A549 (cell line): ENCODE measurements around the gene GOLM1.

Experiments
- CHD2 ChIP-seq: fragments of 150-350 bp; IDR thresholded peaks from 2 replicates; pipeline ENCODE4 v1.6.1; 2014; ENCODE audit warnings: low read length; ENCODE audit not compliant: partially characterized antibody
- CHD4 ChIP-seq: fragments of 200-600 bp; sonication (generic); IDR thresholded peaks from 2 replicates; pipeline ENCODE4 v1.6.1; 2016; ENCODE audit warnings: antibody characterized with exemption, mild to moderate bottlenecking, borderline replicate concordance
- EHMT2 ChIP-seq: fragments of 200-600 bp; sonication (generic); IDR thresholded peaks from 2 replicates; pipeline ENCODE4 v1.6.1; 2016; ENCODE audit warnings: antibody characterized with exemption, low read depth, mild to moderate bottlenecking, moderate library complexity
- FOSL2 ChIP-seq, 2 experiments: fragments of 450-650 bp in 1 of 2; fragments of >200 bp in 1 of 2; sonication (Bioruptor Twin) in 1 of 2; formaldehyde crosslinking; IDR thresholded peaks; 2 replicates each; pipeline versions ENCODE4 v1.5.0 to v1.6.1; 2016 to 2020; ENCODE audit warnings: mild to moderate bottlenecking in 1 of 2, moderate library complexity in 1 of 2
- HOXA7 ChIP-seq: fragments of 250-450 bp; sonication (Bioruptor Pico); IDR thresholded peaks from 2 replicates; pipeline ENCODE4 v1.5.0; 2020; ENCODE audit warnings: mild to moderate bottlenecking, moderate library complexity
- KDM1A ChIP-seq: fragments of 200-600 bp; sonication (generic); IDR thresholded peaks from 2 replicates; pipeline ENCODE4 v1.6.1; 2016; ENCODE audit warnings: low read depth, mild to moderate bottlenecking
- MYC ChIP-seq: IDR thresholded peaks from 2 replicates; pipeline ENCODE4 v1.6.1; 2012; ENCODE audit warnings: mild to moderate bottlenecking, inconsistent platforms, low read length, improper control_type of control experiment, borderline replicate concordance
- POLR2A ChIP-seq: IDR thresholded peaks from 2 replicates; pipeline ENCODE4 v1.6.1; 2012; ENCODE audit warnings: mild to moderate bottlenecking, low read length
- SREBF2 ChIP-seq: fragments of 450-650 bp; IDR thresholded peaks from 2 replicates; pipeline ENCODE4 v1.6.1; 2014; ENCODE audit warnings: mild to moderate bottlenecking, moderate library complexity
- ZFP36 ChIP-seq: fragments of 450-650 bp; IDR thresholded peaks from 2 replicates; pipeline ENCODE4 v1.6.1; 2014; ENCODE audit warnings: borderline replicate concordance; ENCODE audit not compliant: partially characterized antibody
- ZNF302 ChIP-seq: fragments of 250-450 bp; sonication (Bioruptor Pico); IDR thresholded peaks from 2 replicates; pipeline ENCODE4 v1.9.0; 2021; ENCODE audit warnings: inconsistent platforms, mild to moderate bottlenecking, moderate library complexity
- TF ChIP-seq, protein P1 (sequence below): fragments of >200 bp; sonication (Bioruptor Twin); formaldehyde crosslinking; IDR thresholded peaks from 3 replicates; pipeline ENCODE4 v1.5.1; 2016
- TF ChIP-seq, protein P2 (sequence below): fragments of 450-650 bp; IDR thresholded peaks from 2 replicates; pipeline ENCODE4 v1.6.1; 2014; ENCODE audit warnings: antibody characterized with exemption

DNA sequence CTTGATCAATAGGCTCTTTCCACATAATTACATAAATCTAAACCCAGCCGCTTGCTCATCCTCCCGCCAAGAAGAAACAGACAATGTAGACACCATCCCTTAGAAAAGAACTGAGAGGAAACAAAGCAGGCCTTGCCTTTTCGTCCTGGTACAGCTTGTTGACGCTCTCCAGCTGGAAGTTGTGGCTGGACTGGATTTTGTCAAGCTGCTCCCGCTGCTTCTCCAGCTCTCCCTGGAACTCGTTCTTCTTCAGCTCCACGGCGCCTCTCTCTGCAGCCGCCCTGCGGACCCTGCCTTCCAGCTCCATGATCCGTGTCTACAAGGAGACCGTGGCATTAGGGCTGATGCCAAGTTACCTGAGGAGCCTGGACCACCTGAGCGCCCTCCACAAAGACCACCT lies 22.1 kb downstream of the GOLM1 start:
- no peak for TF ChIP-seq POLR2A
- TF ChIP-seq, protein P1, sequence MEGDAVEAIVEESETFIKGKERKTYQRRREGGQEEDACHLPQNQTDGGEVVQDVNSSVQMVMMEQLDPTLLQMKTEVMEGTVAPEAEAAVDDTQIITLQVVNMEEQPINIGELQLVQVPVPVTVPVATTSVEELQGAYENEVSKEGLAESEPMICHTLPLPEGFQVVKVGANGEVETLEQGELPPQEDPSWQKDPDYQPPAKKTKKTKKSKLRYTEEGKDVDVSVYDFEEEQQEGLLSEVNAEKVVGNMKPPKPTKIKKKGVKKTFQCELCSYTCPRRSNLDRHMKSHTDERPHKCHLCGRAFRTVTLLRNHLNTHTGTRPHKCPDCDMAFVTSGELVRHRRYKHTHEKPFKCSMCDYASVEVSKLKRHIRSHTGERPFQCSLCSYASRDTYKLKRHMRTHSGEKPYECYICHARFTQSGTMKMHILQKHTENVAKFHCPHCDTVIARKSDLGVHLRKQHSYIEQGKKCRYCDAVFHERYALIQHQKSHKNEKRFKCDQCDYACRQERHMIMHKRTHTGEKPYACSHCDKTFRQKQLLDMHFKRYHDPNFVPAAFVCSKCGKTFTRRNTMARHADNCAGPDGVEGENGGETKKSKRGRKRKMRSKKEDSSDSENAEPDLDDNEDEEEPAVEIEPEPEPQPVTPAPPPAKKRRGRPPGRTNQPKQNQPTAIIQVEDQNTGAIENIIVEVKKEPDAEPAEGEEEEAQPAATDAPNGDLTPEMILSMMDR: no peak
- TF ChIP-seq FOSL2 (IDR thresholded peaks at IDR 0.05): no peak
- no peak for TF ChIP-seq FOSL2 (CRISPR knock-in tag; IDR thresholded peaks at IDR 0.05)
- TF ChIP-seq SREBF2: no peak
- no peak for TF ChIP-seq KDM1A
- TF ChIP-seq, protein P2, sequence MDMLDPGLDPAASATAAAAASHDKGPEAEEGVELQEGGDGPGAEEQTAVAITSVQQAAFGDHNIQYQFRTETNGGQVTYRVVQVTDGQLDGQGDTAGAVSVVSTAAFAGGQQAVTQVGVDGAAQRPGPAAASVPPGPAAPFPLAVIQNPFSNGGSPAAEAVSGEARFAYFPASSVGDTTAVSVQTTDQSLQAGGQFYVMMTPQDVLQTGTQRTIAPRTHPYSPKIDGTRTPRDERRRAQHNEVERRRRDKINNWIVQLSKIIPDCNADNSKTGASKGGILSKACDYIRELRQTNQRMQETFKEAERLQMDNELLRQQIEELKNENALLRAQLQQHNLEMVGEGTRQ: no peak
- no peak for TF ChIP-seq ZFP36
- TF ChIP-seq CHD4: no peak
- no peak for TF ChIP-seq EHMT2
- TF ChIP-seq ZNF302 (CRISPR knock-in tag): no peak
- TF ChIP-seq HOXA7 (CRISPR knock-in tag): no peak
- TF ChIP-seq CHD2: no peak
- TF ChIP-seq MYC: no peak
